GM18520 (cell line): ENCODE data around the gene HIGD1A.

ENCODE experiments used
- ATAC-seq: cut with Tn5 transposase; IDR thresholded peaks from one replicate; pipeline ENCODE4 v1.9.1; 2021; ENCODE audit not compliant: unreplicated experiment

The HIGD1A gene

DNA sequence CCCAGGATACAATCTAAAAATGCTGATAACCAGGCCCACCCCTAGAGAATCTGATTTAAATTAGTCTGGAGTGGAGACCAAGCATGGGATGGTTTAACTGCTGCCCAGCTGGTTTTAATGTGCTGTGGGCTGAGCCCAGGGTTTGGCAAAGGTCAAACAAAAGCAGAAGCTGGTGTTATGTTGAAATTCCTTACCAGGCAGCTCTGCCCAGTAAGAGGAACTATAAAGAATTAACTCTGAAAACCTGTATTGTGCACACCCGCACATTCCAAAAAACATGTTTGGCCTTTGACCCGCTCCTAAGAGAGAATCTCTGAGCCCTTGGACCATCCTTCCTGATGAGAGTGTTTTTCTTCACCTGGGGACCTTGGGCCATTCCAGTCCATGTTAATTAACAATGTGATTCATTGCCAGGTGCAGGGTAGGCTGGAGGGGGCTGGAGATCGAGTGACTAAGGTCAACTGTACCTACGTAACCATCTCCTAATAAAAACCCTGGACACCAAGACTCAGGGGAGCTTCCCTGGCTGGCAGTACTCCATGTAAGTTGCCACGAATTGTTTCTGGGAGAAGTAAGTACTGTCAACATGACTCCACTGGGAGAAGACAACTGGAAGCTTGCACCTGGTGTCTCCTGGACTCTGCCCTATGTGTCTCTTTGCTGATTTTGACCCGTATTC, 42.1 kb downstream of the HIGD1A start:
- ATAC-seq, result no peak

DNA sequence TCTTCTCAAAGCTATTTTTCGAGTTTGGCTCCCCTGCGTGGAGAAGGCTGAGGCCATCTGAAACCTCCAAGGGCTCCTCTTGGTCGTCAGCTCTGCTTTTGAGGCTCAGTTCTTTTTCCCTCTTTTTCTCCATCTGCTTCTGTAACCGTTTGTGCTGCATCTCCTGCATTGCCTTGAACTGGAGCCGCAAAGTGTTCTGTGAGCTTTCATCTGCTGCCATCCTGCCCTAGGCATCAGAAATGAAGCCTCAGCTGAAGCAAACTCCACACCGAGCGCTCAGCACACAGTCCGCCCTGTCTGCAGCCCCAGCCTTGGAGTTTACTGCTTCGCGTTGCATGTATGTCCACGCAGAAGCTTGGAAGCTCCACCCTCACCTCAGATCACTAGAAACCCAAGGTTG, 46.2 kb downstream of the HIGD1A start:
- ATAC-seq, result no peak

DNA sequence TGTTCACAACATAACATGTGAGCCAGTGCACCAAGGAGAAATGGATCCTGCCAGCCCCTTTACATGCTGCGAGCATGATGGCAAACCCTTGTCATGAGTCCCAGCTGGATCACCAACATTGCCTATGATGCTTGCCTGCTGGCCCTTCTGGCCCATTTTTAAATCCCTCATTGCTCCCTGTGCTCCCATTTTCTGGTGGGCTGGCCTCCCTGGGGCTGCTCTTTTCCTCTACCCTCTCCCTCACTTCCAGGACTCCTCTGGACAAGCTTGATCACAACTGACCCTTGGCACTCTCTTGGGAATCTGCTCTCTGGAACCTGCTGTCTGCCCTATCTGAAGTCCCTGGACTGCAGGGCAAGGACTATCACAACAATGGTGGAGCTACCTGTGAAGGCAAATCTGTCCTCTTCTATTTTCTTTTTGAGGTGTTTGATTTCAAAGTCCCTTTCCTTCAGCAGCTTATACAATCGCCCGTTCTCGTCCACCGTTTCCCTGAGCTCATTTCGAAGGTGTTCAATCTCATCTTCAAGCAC, 47.5 kb downstream of the HIGD1A start:
- ATAC-seq, result no peak

DNA sequence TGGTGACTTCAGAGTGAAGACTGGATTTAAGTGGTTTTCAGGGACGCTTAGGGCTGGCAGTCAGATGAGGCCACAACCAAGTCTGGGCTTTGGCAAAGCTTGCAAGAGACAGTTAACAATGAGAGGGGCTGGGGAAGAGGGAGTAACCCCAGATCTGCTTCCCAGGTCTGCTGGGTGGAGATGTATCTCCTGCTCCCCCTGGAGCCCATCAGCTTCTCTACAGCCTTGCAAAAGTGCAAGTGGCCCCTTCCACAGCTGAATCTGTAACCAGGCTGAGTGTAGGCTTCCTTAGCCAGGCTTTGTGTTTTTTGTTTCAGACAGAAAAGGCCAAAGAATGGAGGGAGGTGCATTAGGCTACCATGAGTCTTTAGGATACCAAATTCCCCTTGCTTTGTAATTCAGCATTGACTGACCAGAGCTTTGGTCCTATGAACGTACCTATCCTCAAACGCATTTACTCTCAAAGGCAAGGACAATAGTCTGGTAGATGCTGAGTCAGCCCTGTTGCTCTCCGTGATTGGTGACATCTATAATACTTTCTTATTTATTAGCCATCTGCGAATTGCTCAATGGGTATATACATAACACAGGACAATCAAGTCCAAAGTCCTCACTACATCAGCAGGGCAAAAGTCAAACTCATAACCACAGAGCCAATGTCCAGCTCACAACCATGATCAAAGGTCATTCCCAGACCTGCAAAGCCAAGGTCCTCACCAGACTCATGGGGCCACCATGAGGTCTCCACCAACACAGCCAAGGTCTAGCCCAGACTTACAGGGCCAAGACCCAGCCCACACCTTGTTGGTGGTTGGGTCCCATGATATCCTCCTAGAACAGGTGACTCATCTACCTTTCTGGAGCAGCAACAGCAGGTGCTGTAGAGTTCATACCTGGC, 48.4 kb downstream of the HIGD1A start:
- ATAC-seq, result no peak

DNA sequence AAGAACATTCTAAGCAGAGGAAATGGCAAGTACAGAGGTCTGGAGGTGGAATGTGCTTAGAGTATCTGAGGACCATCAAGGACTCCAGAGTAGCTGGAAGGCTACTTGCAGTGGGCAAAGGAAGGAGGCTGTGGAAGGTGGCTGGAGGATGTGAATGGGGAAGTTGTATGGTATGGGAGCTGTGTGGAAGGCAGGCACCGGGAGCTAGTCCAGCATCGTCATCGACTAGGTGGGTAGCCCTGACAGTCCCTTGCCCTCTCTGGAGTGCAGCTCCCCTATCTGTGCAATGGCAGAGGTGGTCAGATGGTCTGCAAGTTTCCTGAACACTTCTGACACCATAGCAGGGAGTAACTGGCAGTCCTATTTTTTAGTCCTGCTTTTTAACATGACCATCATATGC, 50.5 kb downstream of the HIGD1A start:
- no peak for ATAC-seq

DNA sequence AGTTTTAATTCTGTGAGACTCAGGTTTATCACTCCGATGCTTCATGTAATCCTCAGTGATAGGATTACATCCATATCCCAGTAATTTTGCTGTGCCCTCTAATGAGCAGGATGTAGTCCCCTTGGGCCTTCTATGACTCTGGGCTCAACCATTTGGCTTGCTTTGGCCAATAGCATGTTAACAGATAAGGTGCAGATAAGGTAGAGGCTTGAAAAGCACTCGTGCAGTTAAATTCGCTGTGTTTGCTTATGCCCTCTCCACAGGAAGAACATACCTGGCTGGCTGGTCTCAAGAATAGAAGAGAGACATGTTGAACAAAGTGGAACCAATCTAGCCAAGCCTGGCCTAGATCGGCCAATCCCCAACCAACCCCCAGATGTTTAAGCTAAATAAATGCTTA, 51.3 kb downstream of the HIGD1A start:
- ATAC-seq, result no peak

DNA sequence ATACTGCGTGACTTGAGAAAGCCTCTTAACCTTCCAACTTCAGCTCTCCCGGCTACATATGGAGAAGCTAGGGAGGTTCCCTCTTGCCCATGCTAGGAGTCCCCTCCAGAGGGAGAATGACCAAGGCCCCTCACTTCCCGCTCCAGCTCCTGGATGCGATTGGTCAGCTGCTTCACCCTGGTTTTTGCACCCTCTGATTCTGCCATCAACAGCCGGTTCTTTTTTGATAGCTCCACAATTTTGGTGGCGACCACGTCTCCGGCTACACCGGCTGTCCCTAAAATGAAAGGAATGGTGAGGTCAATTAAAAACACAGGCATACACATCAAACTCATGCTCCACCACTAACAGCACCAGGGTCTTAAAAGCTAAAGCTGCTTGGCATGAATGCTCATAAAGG, 51.8 kb downstream of the HIGD1A start:
- no peak for ATAC-seq

DNA sequence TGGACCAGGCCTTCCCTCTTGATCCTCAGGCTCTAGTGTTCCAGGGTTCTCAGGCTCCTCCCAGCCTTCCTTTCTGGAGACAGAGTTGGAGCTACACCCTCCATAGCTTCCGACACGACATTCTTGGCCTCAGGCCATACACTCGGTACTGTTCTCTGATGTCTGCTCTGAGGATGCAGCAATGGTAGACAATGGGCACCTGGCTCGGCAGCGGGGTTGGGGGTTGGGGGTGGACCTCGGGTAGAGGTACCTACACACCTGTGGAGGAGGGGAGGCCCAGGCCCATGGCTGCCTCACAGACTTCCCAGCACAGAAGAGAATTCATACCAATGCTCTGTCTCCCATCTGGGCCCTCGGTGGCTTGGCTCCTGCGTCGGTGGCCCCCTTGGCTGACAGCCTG, 52.7 kb downstream of the HIGD1A start:
- ATAC-seq, result no peak

DNA sequence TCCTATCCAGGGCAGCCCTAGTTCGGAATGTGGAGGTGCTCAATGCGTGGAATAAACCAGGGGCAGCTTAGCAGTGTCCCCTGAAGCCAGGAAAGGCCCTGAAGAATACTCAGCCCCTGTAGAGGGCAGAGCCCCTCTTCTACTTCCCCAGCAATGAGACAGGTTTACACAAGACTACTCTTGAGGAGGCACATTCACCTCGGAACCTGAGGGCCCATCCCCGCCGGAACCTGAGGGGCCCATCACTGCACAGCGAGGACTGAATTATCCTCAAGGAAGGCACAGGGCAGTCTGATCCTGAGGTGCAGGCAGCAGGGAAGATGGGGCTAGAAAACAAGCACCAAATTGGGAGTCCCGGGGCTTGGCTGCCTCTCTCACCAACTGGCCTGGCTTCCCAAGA, 53.5 kb downstream of the HIGD1A start:
- no peak for ATAC-seq

DNA sequence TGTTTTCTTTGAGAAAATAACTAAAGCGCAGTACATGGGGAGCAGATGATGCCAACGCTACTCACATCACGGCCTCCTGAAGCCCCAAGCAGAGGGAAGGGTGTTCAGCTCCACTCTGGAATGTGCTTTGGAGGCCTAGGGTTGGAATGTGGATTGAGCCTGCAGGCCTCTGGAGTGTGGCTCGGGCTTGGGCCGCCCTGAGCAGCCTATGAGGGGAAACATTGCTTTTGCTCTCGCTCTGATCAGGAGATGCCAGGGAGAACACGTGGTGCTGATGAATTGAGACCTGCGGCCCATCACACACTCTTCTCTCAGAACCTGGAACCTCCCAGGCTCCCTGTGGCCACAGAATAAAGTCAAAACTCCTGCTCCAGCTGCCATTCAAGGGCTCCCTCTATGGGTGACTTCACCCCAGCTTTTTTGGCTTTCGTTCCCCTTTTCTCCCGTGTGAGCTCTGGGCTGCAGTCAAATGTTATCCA, 54.5 kb downstream of the HIGD1A start:
- no peak for ATAC-seq

DNA sequence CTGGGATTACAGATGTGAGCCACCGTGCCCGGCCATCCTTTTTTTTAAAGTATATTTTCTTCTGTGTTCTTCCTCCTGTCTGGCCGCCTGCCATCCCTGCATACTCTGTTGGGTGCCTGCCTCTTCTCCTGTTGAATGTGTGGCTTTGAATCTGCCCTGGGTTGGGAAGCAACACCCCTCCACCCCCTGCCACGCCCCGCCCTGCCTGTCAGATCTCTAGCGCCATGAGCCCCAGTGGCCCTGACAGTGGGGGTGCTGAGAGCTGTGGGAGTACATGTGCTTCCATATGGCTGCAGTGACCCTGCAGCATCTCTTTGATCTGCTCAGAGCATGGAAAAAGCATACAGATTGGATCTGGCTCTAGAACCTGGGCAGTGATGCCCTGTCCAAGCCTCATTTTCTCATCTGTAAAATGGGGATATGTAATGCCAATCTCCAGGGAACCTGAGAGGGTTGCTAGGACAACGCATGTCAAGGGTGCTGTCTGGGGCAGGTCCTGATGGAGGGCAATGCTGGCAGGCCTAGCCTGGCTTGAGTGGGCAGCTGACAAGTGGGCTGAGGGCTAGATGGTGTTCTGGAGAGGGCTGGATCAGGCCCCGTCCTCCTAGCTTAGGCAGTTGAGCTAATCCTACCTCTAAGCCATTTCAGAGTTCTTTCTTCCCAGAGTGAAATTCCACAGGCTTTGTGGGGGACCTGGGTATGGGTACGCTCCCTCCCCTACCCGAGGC, 55.1 kb downstream of the HIGD1A start:
- no peak for ATAC-seq

DNA sequence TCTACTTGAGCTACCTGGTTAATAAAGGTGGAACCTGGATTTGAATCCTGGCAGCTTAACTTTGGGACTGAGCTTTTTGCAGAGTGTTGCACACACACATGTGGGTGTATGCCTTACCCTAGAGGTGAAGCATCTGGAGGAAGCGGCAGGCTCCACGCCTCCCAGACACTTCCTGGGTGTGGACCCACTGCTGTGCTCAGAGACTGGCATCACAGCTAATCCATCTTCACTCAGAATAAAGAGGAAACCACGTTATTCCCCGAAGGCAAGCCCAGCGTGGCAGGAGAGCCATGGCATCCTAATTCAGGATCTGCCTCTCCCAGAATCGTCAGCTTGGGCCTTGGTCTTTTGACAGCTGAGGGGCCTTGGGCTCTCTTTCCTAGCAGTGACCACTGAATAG, 56.7 kb downstream of the HIGD1A start:
- no peak for ATAC-seq

DNA sequence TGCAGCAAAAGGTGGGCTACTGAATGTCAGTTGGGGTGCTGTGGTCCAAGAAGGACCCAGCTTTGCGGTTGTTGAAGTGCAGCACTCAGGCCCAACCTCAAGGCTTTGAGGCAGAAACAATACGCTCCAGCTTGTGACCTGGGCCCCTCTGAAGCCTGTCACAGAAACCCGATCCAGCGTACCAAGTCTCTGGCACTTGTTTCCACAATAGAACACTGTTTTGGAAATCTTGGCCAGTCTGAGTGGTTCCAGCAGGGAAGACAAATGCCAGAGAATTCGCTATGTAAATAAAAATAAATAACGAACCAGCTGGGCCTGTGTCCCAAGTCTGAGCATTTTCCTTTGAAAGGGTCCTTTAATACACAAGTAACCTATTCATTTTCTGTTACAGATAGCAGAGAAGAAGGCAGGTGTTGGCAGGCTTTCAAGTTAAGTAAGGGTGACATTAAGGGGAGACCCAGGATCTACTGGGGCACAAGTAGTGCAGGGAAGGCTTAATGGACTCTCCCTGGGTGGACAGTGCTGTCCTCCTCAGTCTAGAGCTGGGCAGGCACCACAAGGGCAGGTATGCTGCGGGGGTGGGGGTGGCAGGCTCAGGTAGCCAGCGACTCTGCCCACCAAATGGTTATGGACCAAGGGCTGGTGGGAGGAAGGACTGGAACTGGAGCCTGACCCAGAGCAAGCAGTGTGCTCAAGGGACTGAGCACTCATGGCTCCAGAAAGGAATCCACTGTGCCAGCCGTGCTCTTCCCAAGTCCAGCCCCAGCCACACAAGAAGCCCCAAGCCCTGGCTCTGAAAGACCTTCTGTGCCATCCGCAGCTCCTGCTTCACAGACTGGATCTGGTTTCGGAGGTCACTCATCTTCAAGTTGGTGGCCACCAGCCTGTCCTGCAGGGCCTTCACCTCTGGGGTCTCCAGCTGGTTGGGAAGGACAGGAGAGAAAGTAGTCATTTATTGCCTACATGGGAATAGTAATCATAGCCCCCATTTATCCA, 57.5 kb downstream of the HIGD1A start:
- no peak for ATAC-seq

DNA sequence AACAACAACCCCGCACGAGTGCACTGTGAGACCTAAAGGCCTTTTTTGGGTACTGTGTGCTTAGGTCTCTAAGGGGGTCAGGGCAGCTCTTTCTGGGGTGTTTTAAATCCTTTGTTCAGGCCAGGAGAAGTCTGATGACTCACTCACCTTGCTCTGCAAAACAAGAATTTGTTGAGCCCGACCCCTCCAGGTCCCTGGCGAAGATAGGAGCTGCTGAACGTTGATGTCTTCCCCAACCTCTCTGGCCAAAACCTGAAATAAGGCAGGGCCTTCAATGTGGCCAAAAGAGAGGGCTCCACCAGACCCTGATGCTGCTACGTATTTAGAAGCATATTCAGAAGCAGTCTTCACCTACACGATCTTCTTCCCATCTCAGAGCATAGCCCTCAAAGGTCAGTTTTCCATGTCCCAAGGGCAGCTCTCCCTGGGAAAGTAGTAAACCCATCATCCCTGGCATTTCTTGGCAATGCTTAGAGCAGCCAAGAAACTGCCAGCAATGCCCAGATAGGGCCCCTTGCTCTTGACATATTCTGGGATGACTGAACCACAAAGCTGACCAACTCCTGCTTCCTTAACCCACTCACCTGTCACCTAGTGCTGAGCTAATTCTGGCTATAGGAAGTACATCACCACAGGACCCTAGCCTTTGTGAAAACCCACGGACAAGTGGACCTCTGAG, 58.4 kb downstream of the HIGD1A start:
- ATAC-seq, result no peak

DNA sequence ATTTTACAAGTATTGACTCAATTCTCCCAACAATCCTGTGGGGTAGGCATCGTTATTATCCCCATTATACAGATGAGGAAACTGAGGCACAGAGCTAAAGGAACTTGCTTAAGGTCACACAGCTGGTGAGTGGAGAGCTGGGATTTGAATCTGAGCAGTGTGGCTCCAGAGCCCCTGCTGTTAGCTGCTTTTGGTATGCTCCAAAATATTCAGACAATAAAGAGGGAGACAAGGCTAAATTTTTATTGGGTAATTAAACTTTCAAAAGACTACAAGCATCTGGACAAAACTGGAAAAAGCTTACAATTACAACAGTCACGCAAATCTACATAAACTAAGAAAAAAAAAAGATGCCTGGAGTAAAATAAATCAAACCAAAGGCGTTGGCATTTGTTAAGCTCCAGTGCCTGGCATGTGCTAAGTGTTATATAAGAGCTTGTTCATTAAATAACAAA, 59.0 kb downstream of the HIGD1A start:
- no peak for ATAC-seq

DNA sequence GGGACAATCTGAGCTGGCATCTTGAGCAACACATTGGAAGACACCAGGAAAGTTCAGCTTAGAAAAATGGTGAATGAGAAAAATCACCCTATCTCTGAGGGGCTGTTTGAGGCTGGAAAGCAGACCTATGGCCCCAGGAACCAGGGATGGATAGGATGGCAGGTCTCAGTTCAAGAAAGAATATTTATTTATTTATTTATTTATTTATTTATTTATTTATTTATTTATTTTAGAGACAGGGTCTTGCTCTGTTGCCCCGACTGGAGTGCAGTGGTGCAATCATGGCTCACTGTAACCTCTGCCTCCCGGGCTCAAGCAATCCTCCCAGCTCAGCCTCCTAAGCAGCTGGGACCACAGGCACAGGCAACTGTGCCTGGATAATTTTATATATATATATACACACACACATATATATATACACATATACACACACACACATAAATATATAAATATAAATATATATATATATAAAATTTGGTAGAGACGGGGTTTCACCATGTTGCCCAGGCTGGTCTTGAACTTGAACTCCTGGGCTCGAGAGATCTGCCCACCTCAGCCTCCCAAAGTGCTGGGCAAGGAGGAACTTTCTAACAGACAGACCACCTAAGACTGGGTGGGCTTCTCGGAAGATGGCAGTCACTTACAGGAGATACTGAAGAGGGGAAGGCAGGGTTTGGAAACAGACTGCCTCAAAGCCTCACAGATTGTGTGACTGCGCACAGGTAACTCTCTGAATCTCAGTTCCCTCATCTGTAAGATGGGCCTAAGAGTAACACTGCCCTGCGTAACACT, 60.9 kb downstream of the HIGD1A start:
- ATAC-seq, result no peak

DNA sequence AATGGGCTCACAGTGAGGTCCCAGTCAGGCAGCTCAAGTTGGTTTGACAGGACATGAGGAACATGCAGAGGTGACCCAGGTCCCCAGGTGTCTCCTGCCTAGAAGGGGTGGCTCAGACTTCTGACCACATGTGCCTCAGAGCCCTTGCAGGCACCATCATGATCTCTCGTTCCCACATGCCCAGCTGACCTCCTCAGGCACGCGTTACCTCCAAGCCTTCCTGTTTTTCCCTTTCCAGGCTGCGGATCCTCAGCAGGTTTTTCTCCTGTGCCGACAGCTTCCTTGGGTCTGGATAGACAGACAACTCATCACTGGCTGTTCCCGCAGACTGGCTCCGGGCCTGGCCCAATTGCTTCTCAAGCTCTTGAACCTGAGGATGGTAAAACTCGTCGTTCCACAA, 61.6 kb downstream of the HIGD1A start:
- no peak for ATAC-seq

DNA sequence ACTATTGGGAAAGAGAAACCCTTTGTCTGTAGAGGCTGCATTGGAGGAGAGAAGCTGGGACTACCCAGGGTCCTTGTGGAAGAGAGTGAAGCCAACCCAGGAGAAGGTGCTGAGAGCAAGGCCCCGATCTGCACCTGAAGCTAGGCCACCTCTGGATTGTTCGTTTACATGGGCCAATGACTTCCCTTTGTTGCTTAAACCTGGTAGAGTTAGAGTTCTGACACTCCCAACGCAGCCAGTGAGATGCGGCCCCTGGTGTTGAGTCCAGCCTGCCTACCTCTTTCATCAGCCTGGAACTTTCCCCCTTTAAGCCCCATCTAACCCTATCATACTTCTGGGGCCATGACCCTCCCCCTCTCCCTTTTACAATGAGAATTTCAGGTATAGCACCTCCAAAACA, 62.0 kb downstream of the HIGD1A start:
- no peak for ATAC-seq

DNA sequence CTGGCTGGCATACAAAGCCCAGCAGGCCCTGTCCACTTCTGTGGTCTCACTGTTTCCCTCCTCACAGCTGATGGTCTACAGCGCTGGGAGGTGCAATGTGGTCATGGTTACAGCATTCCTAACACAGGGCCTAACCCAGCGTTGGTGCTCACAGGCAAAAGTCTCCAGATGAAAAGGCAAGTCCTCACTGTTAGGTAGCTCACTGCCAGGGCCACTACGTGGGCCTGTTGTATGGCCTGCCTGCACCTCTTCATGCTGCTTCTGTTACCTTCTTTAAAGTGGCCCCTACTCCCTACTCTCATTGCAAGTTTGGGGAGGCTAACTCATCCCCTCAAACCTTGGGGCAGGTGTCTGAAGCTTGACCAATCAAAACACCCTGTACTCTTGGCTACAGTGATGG, 62.5 kb downstream of the HIGD1A start:
- no peak for ATAC-seq
